Astrocyte (in vitro differentiated cells and primary cell): Measurements from ENCODE around the gene STRA6. TPM values are rescaled to one million over a fixed set of nuclear protein-coding genes. Genes with fewer than 3 reads are reported as not detected.
A peak's percentile ranks its signal among the peaks of the same experiment; 100 is the strongest.

Experiments used
- DNase-seq: peaks from one replicate; pipeline ENCODE4 v3.0.0-alpha.2; 2010; ENCODE audit warnings: low read depth
- FAIRE-seq: peaks from 2 replicates; lab custom pipeline; 2011; peaks lifted over from hg19 to GRCh38; lab: Jason Lieb, UNC
- H2AFZ ChIP-seq: 2 replicates; pipeline ENCODE4 v1.6.0; 2012; ENCODE audit warnings: low read depth, low read length, inconsistent platforms
- H3K27ac ChIP-seq: 2 replicates; pipeline ENCODE4 v1.5.1; 2011; ENCODE audit warnings: low read depth, low read length, inconsistent platforms
- H3K27me3 ChIP-seq: 2 replicates; pipeline ENCODE4 v1.6.0; 2011; ENCODE audit warnings: low read length, inconsistent platforms; ENCODE audit not compliant: insufficient read depth
- H3K36me3 ChIP-seq: 2 replicates; pipeline ENCODE4 v1.5.1; 2011; ENCODE audit warnings: low read length, inconsistent platforms; ENCODE audit not compliant: insufficient read depth
- H3K4me1 ChIP-seq: 2 replicates; pipeline ENCODE4 v1.5.1; 2011; ENCODE audit warnings: low read length, inconsistent platforms; ENCODE audit not compliant: insufficient read depth
- H3K4me2 ChIP-seq: 2 replicates; pipeline ENCODE4 v1.6.0; 2012; ENCODE audit warnings: low read length, inconsistent platforms
- H3K4me3 ChIP-seq: 2 replicates; pipeline ENCODE4 v1.5.1; 2011; ENCODE audit warnings: low read depth, mild to moderate bottlenecking, low read length, inconsistent platforms; ENCODE audit not compliant: insufficient read depth
- H3K79me2 ChIP-seq: 2 replicates; pipeline ENCODE4 v1.6.0; 2012; ENCODE audit warnings: mild to moderate bottlenecking, low read length, inconsistent platforms; ENCODE audit not compliant: insufficient read depth
- H3K9ac ChIP-seq: 2 replicates; pipeline ENCODE4 v1.6.0; 2012; ENCODE audit warnings: mild to moderate bottlenecking, low read length, inconsistent platforms
- H3K9me3 ChIP-seq: 2 replicates; pipeline ENCODE4 v1.5.1; 2012; ENCODE audit warnings: low read depth, mild to moderate bottlenecking, low read length, inconsistent platforms; ENCODE audit not compliant: insufficient read depth
- H4K20me1 ChIP-seq: 2 replicates; pipeline ENCODE4 v1.6.0; 2012; ENCODE audit warnings: low read length, inconsistent platforms; ENCODE audit not compliant: insufficient read depth
- H3K27ac Mint-ChIP-seq: one replicate; pipeline ENCODE4 v1.8.0; 2021; ENCODE audit warnings: mild to moderate bottlenecking, mixed read lengths; ENCODE audit not compliant: unreplicated experiment
- H3K27me3 Mint-ChIP-seq: one replicate; pipeline ENCODE4 v1.8.0; 2021; ENCODE audit warnings: low read depth, mixed read lengths; ENCODE audit not compliant: unreplicated experiment
- H3K36me3 Mint-ChIP-seq: one replicate; pipeline ENCODE4 v1.8.0; 2021; ENCODE audit warnings: low read depth, mixed read lengths; ENCODE audit not compliant: unreplicated experiment
- H3K4me1 Mint-ChIP-seq: one replicate; pipeline ENCODE4 v1.8.0; 2021; ENCODE audit warnings: low read depth, mixed read lengths; ENCODE audit not compliant: unreplicated experiment
- H3K4me3 Mint-ChIP-seq: one replicate; pipeline ENCODE4 v1.8.0; 2021; ENCODE audit warnings: mild to moderate bottlenecking, moderate library complexity, mixed read lengths; ENCODE audit not compliant: unreplicated experiment
- H3K9me3 Mint-ChIP-seq: one replicate; pipeline ENCODE4 v1.8.0; 2021; ENCODE audit warnings: mild to moderate bottlenecking, mixed read lengths; ENCODE audit not compliant: unreplicated experiment
- CTCF ChIP-seq: IDR thresholded peaks from 2 replicates; pipeline ENCODE4 v1.5.1; 2011; ENCODE audit warnings: low read depth, mild to moderate bottlenecking, inconsistent platforms, low read length, moderate library complexity; ENCODE audit not compliant: insufficient read depth
- EZH2 ChIP-seq: IDR thresholded peaks from 2 replicates; pipeline ENCODE4 v1.6.1; 2012; ENCODE audit warnings: mild to moderate bottlenecking, low read length, inconsistent platforms; ENCODE audit not compliant: insufficient read depth
- total RNA-seq: library from RNA; stranded (reverse); gene quantifications from 2 replicates; pipeline ENCODE4 v1.2.1, GENCODE V29; 2021

The STRA6 gene
- total RNA-seq, 1 donor from 2014 or later = 7.2 TPM

GRCh38 chr15:74201710-74202420 lies 722 bp downstream of the STRA6 start:
- DNase-seq (peak; percentile 62), FAIRE-seq (no peak)
- H3K9me3 ChIP-seq = no peaks in the 10 kb centered on the region
- H3K79me2 ChIP-seq = no peaks in the 10 kb centered on the region
- H3K27ac Mint-ChIP-seq = no peak overlapping the region
- H3K9ac ChIP-seq = peak overlapping the region; percentile 59
- no peak overlapping the region for H3K4me3 ChIP-seq
- H3K27me3 Mint-ChIP-seq = peaks cover 28% of the 10 kb centered on the region
- TF ChIP-seq CTCF (no peak), EZH2 (no peak)
- peaks cover 60% of the 10 kb centered on the region for H3K4me1 ChIP-seq
- peaks cover 2% of the 10 kb centered on the region for H3K9me3 Mint-ChIP-seq
- no peaks in the 10 kb centered on the region for H4K20me1 ChIP-seq
- peak overlapping the region; percentile 74 for H3K27ac ChIP-seq
- H3K36me3 Mint-ChIP-seq = peaks cover 8% of the 10 kb centered on the region
- peaks cover 31% of the 10 kb centered on the region for H3K4me1 Mint-ChIP-seq
- H3K4me3 Mint-ChIP-seq = peak overlapping the region; percentile 69
- H3K4me2 ChIP-seq = peak overlapping the region; percentile 64
- no peak overlapping the region for H2AFZ ChIP-seq
- no peaks in the 10 kb centered on the region for H3K36me3 ChIP-seq
- no peaks in the 10 kb centered on the region for H3K27me3 ChIP-seq

GRCh38 chr15:74200871-74201419 lies 1.6 kb downstream of the STRA6 start:
- Mint-ChIP-seq H3K4me1 (peaks cover 34% of the 10 kb centered on the region), H3K27ac (no peak overlapping the region)
- peaks cover 64% of the 10 kb centered on the region for H3K4me1 ChIP-seq

More at GRCh38 chr15:74200871-74201419, 1.6 kb downstream of the STRA6 start:
- H3K4me2 ChIP-seq = peak overlapping the region; percentile 64
- TF ChIP-seq EZH2 = no peak
- no peak for TF ChIP-seq CTCF
- Mint-ChIP-seq H3K36me3 (peaks cover 5% of the 10 kb centered on the region), H3K4me3 (peak overlapping the region; percentile 5), H3K9me3 (peaks cover 2% of the 10 kb centered on the region), H3K27me3 (peaks cover 23% of the 10 kb centered on the region)
- peak overlapping the region; percentile 59 for H3K9ac ChIP-seq
- H4K20me1 ChIP-seq = no peaks in the 10 kb centered on the region
- H3K27me3 ChIP-seq = no peaks in the 10 kb centered on the region
- DNase-seq (peak; percentile 41), FAIRE-seq (no peak)
- no peaks in the 10 kb centered on the region for H3K9me3 ChIP-seq
- H3K4me3 ChIP-seq = peak overlapping the region; percentile 20
- no peaks in the 10 kb centered on the region for H3K36me3 ChIP-seq
- peak overlapping the region; percentile 74 for H3K27ac ChIP-seq
- H2AFZ ChIP-seq = no peak overlapping the region
- H3K79me2 ChIP-seq = no peaks in the 10 kb centered on the region
